Measurements from ENCODE around the gene JAKMIP3. TPM values are rescaled to one million over a fixed set of nuclear protein-coding genes. Genes with fewer than 3 reads are reported as not detected.

JAKMIP3 gene
- total RNA-seq, 1 donor from 2014 or later = 0.44 TPM

- Mint-ChIP-seq H3K36me3 (ENCODE audit: unreplicated experiment) (no peaks in the 10 kb centered on the region), H3K4me3 (ENCODE audit: unreplicated experiment) (no peak overlapping the region), H3K27me3 (ENCODE audit: unreplicated experiment) (peaks cover 7% of the 10 kb centered on the region), H3K27ac (ENCODE audit: unreplicated experiment) (no peak overlapping the region), H3K9me3 (ENCODE audit: unreplicated experiment) (no peaks in the 10 kb centered on the region), H3K4me1 (ENCODE audit: low read depth, unreplicated experiment) (peaks cover 4% of the 10 kb centered on the region)
- TF ChIP-seq, protein P1, sequence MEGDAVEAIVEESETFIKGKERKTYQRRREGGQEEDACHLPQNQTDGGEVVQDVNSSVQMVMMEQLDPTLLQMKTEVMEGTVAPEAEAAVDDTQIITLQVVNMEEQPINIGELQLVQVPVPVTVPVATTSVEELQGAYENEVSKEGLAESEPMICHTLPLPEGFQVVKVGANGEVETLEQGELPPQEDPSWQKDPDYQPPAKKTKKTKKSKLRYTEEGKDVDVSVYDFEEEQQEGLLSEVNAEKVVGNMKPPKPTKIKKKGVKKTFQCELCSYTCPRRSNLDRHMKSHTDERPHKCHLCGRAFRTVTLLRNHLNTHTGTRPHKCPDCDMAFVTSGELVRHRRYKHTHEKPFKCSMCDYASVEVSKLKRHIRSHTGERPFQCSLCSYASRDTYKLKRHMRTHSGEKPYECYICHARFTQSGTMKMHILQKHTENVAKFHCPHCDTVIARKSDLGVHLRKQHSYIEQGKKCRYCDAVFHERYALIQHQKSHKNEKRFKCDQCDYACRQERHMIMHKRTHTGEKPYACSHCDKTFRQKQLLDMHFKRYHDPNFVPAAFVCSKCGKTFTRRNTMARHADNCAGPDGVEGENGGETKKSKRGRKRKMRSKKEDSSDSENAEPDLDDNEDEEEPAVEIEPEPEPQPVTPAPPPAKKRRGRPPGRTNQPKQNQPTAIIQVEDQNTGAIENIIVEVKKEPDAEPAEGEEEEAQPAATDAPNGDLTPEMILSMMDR (IDR thresholded peaks at IDR 0.05; ENCODE audit: partially characterized antibody, unreplicated experiment) = no peak
- no peak for DNase-seq
Observed at GRCh38 chr10:132061030-132061429, 4.7 kb upstream of the JAKMIP3 start.

DNA sequence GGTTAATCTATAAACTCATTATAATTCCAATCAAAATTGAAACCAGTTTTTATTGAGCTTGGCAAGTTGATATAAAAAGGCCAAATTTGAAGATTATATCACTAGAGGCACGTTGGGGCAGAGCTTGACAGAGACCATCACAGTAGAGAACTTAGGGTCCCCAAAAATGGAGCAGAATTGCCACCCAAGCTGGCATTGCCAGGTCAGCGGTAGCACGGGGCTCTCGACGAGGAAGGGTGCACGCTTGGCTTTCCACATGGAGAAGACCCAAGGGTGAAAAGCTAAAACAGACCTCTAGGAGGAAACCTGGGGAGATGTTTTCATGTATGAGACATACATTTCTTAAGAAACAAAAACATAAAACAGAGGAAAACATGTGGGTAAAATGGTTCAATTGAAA is 4.3 kb upstream of the JAKMIP3 start:
- no peaks in the 10 kb centered on the region for H3K36me3 Mint-ChIP-seq (ENCODE audit: unreplicated experiment)
- no peak for DNase-seq
- H3K27ac Mint-ChIP-seq (ENCODE audit: unreplicated experiment) = no peak overlapping the region
- no peaks in the 10 kb centered on the region for H3K9me3 Mint-ChIP-seq (ENCODE audit: unreplicated experiment)
- TF ChIP-seq, protein P1 (IDR thresholded peaks at IDR 0.05; ENCODE audit: partially characterized antibody, unreplicated experiment) = no peak
- H3K4me1 Mint-ChIP-seq (ENCODE audit: low read depth, unreplicated experiment) = peaks cover 4% of the 10 kb centered on the region
- H3K4me3 Mint-ChIP-seq (ENCODE audit: unreplicated experiment) = no peak overlapping the region
- H3K27me3 Mint-ChIP-seq (ENCODE audit: unreplicated experiment) = peaks cover 7% of the 10 kb centered on the region

DNA sequence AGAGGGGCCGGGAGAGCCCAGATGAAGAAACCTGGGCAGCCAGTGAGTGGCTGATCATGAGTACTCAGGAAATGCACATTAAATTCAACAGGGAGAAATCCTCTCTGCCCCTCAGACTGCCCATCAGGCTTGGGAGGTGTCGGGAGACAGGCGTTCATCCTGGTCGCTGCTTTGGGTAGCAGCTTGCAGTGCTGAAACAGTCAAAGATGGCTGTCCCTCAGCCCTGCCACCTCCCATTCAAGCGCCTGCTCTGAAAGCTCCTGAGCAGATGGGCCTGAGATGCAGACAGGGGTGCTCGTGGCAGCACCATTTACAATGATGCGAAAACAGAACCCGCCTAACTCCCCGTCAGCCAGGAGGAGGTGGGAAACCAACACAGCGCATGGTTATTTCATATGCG is 3.6 kb upstream of the JAKMIP3 start:
- no peak for DNase-seq
- H3K27me3 Mint-ChIP-seq (ENCODE audit: unreplicated experiment) = peaks cover 7% of the 10 kb centered on the region
- no peaks in the 10 kb centered on the region for H3K9me3 Mint-ChIP-seq (ENCODE audit: unreplicated experiment)
- no peaks in the 10 kb centered on the region for H3K36me3 Mint-ChIP-seq (ENCODE audit: unreplicated experiment)
- no peak overlapping the region for H3K4me3 Mint-ChIP-seq (ENCODE audit: unreplicated experiment)
- peaks cover 4% of the 10 kb centered on the region for H3K4me1 Mint-ChIP-seq (ENCODE audit: low read depth, unreplicated experiment)
- H3K27ac Mint-ChIP-seq (ENCODE audit: unreplicated experiment) = no peak overlapping the region
- TF ChIP-seq, protein P1 (IDR thresholded peaks at IDR 0.05; ENCODE audit: partially characterized antibody, unreplicated experiment) = no peak

DNA sequence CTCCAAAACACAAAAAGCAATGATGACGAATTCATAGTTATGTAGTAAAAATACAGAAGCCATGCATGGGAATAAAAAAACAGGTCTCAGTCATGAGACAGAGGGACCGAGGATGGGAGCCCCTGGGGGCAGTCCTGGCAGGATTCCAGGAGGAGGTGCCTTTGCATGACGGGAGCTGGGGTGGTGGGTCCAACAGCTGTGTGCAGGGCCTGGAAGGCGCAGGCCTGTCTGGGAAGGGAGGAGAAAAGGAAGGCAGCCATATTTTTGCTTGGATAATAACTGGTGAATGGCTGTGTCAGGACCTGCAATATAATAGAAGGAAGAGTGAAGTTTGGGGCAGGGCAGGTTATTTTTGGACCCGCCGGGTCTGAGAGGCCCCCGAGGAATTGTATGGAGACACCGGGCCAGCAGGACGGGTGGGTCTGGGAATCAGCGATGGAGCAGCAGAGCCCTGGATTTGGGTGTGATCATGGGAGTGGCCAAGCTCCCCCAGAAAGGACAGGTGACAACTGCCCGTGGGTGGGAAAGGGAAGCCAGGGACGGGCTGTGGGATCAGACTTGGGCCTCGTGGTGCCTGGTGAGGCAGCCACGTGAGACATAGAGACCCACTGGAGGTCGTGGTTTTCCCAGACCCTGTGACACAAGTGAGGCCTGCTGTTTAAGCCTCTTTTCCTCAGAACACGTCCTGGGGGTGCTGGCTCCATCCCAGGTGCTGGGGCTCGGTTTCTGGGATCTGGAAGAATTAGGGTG is 2.9 kb upstream of the JAKMIP3 start:
- Mint-ChIP-seq H3K4me3 (ENCODE audit: unreplicated experiment) (no peak overlapping the region), H3K9me3 (ENCODE audit: unreplicated experiment) (no peaks in the 10 kb centered on the region), H3K4me1 (ENCODE audit: low read depth, unreplicated experiment) (peaks cover 4% of the 10 kb centered on the region), H3K36me3 (ENCODE audit: unreplicated experiment) (no peaks in the 10 kb centered on the region), H3K27me3 (ENCODE audit: unreplicated experiment) (peaks cover 7% of the 10 kb centered on the region), H3K27ac (ENCODE audit: unreplicated experiment) (no peak overlapping the region)
- TF ChIP-seq, protein P1 (IDR thresholded peaks at IDR 0.05; ENCODE audit: partially characterized antibody, unreplicated experiment) = no peak
- no peak for DNase-seq

- DNase-seq = no peak
- Mint-ChIP-seq H3K4me3 (ENCODE audit: unreplicated experiment) (no peak overlapping the region), H3K36me3 (ENCODE audit: unreplicated experiment) (no peaks in the 10 kb centered on the region), H3K27me3 (ENCODE audit: unreplicated experiment) (peaks cover 7% of the 10 kb centered on the region), H3K27ac (ENCODE audit: unreplicated experiment) (no peak overlapping the region), H3K4me1 (ENCODE audit: low read depth, unreplicated experiment) (peaks cover 4% of the 10 kb centered on the region), H3K9me3 (ENCODE audit: unreplicated experiment) (no peaks in the 10 kb centered on the region)
- TF ChIP-seq, protein P1 (IDR thresholded peaks at IDR 0.05; ENCODE audit: partially characterized antibody, unreplicated experiment) = no peak
Observed at GRCh38 chr10:132063432-132063831, 2.3 kb upstream of the JAKMIP3 start.
